OCI-LY3 (cell line): ENCODE measurements around the gene TBC1D8.

ENCODE experiments used
- H2AFZ ChIP-seq: fragments of 200-600, 300-600 bp; shearing (Covaris generic); 2 replicates; pipeline ENCODE4 v1.6.0; 2014; ENCODE audit warnings: antibody characterized with exemption, low read depth, low read length
- H3K27ac ChIP-seq: fragments of 200-600, 300-600 bp; sonication (generic); 2 replicates; pipeline ENCODE4 v1.5.1; 2014; ENCODE audit warnings: mild to moderate bottlenecking, low read length, moderate library complexity, mixed read lengths
- H3K27me3 ChIP-seq: fragments of 200-600, 300-600 bp; sonication (generic); 2 replicates; pipeline ENCODE4 v1.6.1; 2014; ENCODE audit warnings: low read depth, low read length, mixed read lengths
- H3K36me3 ChIP-seq: fragments of 200-600, 300-600 bp; sonication (generic); replicated peaks from 2 replicates; pipeline ENCODE3; 2014; ENCODE audit warnings: low read depth, low read length, mixed read lengths
- H3K4me1 ChIP-seq: fragments of 300-600, 200-600 bp; sonication (generic); 2 replicates; pipeline ENCODE4 v1.6.1; 2014; ENCODE audit warnings: low read length, mixed read lengths
- H3K4me2 ChIP-seq: fragments of 200-600, 300-600 bp; sonication (generic); 2 replicates; pipeline ENCODE4 v1.6.1; 2014; ENCODE audit warnings: low read length, mixed read lengths
- H3K4me3 ChIP-seq: fragments of 300-600, 200-600 bp; sonication (generic); 2 replicates; pipeline ENCODE4 v1.5.1; 2014; ENCODE audit warnings: antibody characterized with exemption, mild to moderate bottlenecking, low read length, moderate library complexity
- H3K79me2 ChIP-seq: fragments of 300-600, 200-600 bp; shearing (Covaris generic); 2 replicates; pipeline ENCODE4 v1.6.1; 2014; ENCODE audit warnings: mild to moderate bottlenecking, low read length, mixed read lengths
- H3K9ac ChIP-seq: fragments of 300-600, 200-600 bp; shearing (Covaris generic); 2 replicates; pipeline ENCODE4 v1.6.0; 2014; ENCODE audit warnings: mild to moderate bottlenecking, low read length, moderate library complexity
- H3K9me3 ChIP-seq: fragments of 200-600, 300-600 bp; shearing (Covaris generic); 2 replicates; pipeline ENCODE4 v1.6.1; 2014; ENCODE audit warnings: low read length, mixed read lengths; ENCODE audit not compliant: insufficient read depth
- H4K20me1 ChIP-seq: fragments of 200-600, 300-600 bp; sonication (generic); 2 replicates; pipeline ENCODE4 v1.6.1; 2016; ENCODE audit warnings: low read length, mixed read lengths; ENCODE audit not compliant: insufficient read depth
- CTCF ChIP-seq: fragments of 200-600, 300-600 bp; sonication (generic); IDR thresholded peaks from 2 replicates; pipeline ENCODE4 v1.5.1; 2014; ENCODE audit warnings: antibody characterized with exemption, low read length, low read depth
- EZH2phosphoT487 ChIP-seq: fragments of 200-600 bp; shearing (Covaris generic); IDR thresholded peaks from 2 replicates; pipeline ENCODE4 v1.6.1; 2018; ENCODE audit warnings: antibody characterized with exemption, mixed run types, low read depth

Gene TBC1D8

GRCh38 chr2:100980046-100980445, 171.1 kb downstream of the TBC1D8 start:
- no peaks in the 10 kb centered on the region for H4K20me1 ChIP-seq
- H3K27me3 ChIP-seq, result peaks cover 36% of the 10 kb centered on the region
- no peak for TF ChIP-seq EZH2phosphoT487
- TF ChIP-seq CTCF, result no peak
- no peak overlapping the region for H3K4me3 ChIP-seq
- no peak overlapping the region for H3K27ac ChIP-seq
- H2AFZ ChIP-seq, result no peak overlapping the region
- H3K4me2 ChIP-seq, result no peak overlapping the region
- H3K9me3 ChIP-seq, result no peaks in the 10 kb centered on the region
- peaks cover 12% of the 10 kb centered on the region for H3K4me1 ChIP-seq
- no peak overlapping the region for H3K9ac ChIP-seq
- no peaks in the 10 kb centered on the region for H3K79me2 ChIP-seq
- H3K36me3 ChIP-seq, result no peaks in the 10 kb centered on the region

GRCh38 chr2:100978582-100979191, 172.5 kb downstream of the TBC1D8 start:
- no peak overlapping the region for H3K9ac ChIP-seq
- no peaks in the 10 kb centered on the region for H3K9me3 ChIP-seq
- H3K79me2 ChIP-seq, result no peaks in the 10 kb centered on the region
- peak overlapping the region; percentile 47 for H3K4me2 ChIP-seq
- peak overlapping the region; percentile 37; the same call in 1 of the 2 replicates for H3K4me3 ChIP-seq
- H3K27me3 ChIP-seq, result peaks cover 44% of the 10 kb centered on the region
- no peaks in the 10 kb centered on the region for H4K20me1 ChIP-seq
- peaks cover 12% of the 10 kb centered on the region for H3K4me1 ChIP-seq
- H3K36me3 ChIP-seq, result no peaks in the 10 kb centered on the region
- no peak overlapping the region for H3K27ac ChIP-seq
- peak overlapping the region; percentile 42 for H2AFZ ChIP-seq
- no peak for TF ChIP-seq EZH2phosphoT487
- TF ChIP-seq CTCF, result no peak

GRCh38 chr2:100977511-100977910, 173.7 kb downstream of the TBC1D8 start:
- Histone ChIP-seq H3K79me2 (no peaks in the 10 kb centered on the region), H3K36me3 (no peaks in the 10 kb centered on the region), H4K20me1 (no peaks in the 10 kb centered on the region), H3K27me3 (peaks cover 47% of the 10 kb centered on the region), H3K9me3 (no peaks in the 10 kb centered on the region), H3K4me3 (peak overlapping the region; percentile 67; the same call in 1 of the 2 replicates), H3K4me2 (peak overlapping the region; percentile 92), H3K9ac (no peak overlapping the region), H2AFZ (no peak overlapping the region), H3K27ac (no peak overlapping the region), H3K4me1 (peaks cover 12% of the 10 kb centered on the region)
- TF ChIP-seq EZH2phosphoT487 (no peak), CTCF (no peak)

- Histone ChIP-seq H3K4me3 (peak overlapping the region; percentile 67), H3K4me2 (peak overlapping the region; percentile 92), H4K20me1 (no peaks in the 10 kb centered on the region), H3K27me3 (peaks cover 47% of the 10 kb centered on the region), H2AFZ (no peak overlapping the region), H3K27ac (no peak overlapping the region), H3K79me2 (no peaks in the 10 kb centered on the region), H3K9me3 (no peaks in the 10 kb centered on the region), H3K9ac (0 out of 2 replicates have a peak overlapping the region, but pooled peaks have one; percentile 6), H3K4me1 (peaks cover 12% of the 10 kb centered on the region), H3K36me3 (no peaks in the 10 kb centered on the region)
- TF ChIP-seq EZH2phosphoT487, result no peak
Observed at GRCh38 chr2:100976645-100977391, 174.4 kb downstream of the TBC1D8 start.
